ENCODE results near the gene ACADVL.
A peak's percentile ranks its signal among the peaks of the same experiment; 100 is the strongest.

Gene ACADVL

GRCh38 chr17:7191571-7192270, 28.0 kb upstream of the ACADVL start:
- no peak for DNase-seq (ENCODE audit: low spot score)

- DNase-seq (ENCODE audit: low spot score): no peak
Measured at GRCh38 chr17:7192271-7192937, 27.3 kb upstream of the ACADVL start.

GRCh38 chr17:7195971-7196370, 23.8 kb upstream of the ACADVL start:
- no peak for DNase-seq (ENCODE audit: low spot score)

- DNase-seq (ENCODE audit: low spot score): no peak
Measured at GRCh38 chr17:7196651-7197401, 22.9 kb upstream of the ACADVL start.

- no peak for DNase-seq (ENCODE audit: low spot score)
Measured at GRCh38 chr17:7203391-7203790, 16.3 kb upstream of the ACADVL start.

GRCh38 chr17:7204336-7204735, 15.4 kb upstream of the ACADVL start:
- peak; percentile 24 for DNase-seq (ENCODE audit: low spot score)

- peak; percentile 96 for DNase-seq (ENCODE audit: low spot score)
Measured at GRCh38 chr17:7204828-7205461, 14.8 kb upstream of the ACADVL start.

GRCh38 chr17:7205561-7205960, 14.2 kb upstream of the ACADVL start:
- DNase-seq (ENCODE audit: low spot score): no peak

GRCh38 chr17:7207120-7208001, 12.4 kb upstream of the ACADVL start:
- no peak for DNase-seq (ENCODE audit: low spot score)

- DNase-seq (ENCODE audit: low spot score): no peak
Measured at GRCh38 chr17:7208027-7208571, 11.6 kb upstream of the ACADVL start.

GRCh38 chr17:7208754-7209460, 10.8 kb upstream of the ACADVL start:
- no peak for DNase-seq (ENCODE audit: low spot score)

GRCh38 chr17:7211491-7212273, 8.1 kb upstream of the ACADVL start:
- DNase-seq (ENCODE audit: low spot score): no peak

- no peak for DNase-seq (ENCODE audit: low spot score)
Measured at GRCh38 chr17:7213895-7214299, 5.8 kb upstream of the ACADVL start.

- DNase-seq (ENCODE audit: low spot score): peak; percentile 97
Measured at GRCh38 chr17:7214300-7215135, 5.2 kb upstream of the ACADVL start.

- DNase-seq (ENCODE audit: low spot score): no peak
Measured at GRCh38 chr17:7215136-7215638, 4.6 kb upstream of the ACADVL start.

- no peak for DNase-seq (ENCODE audit: low spot score)
Measured at GRCh38 chr17:7215652-7216180, 4.0 kb upstream of the ACADVL start.

GRCh38 chr17:7216242-7217112, 3.3 kb upstream of the ACADVL start:
- no peak for DNase-seq (ENCODE audit: low spot score)
